CD4-positive, alpha-beta memory T cell (primary cell): Measurements from ENCODE around the gene VPS72. TPM values are rescaled to one million over a fixed set of nuclear protein-coding genes. Genes with fewer than 3 reads are reported as not detected.

Experiments
- CTCF ChIA-PET: fragments of 350-600 bp; sonication (Branson Sonifier 250); formaldehyde crosslinking; loops from one replicate; lab custom pipeline; 2021; ENCODE audit warnings: inconsistent platforms; ENCODE audit not compliant: partially characterized antibody; lab: Charles Lee
- POLR2A ChIA-PET: fragments of 350-600 bp; sonication (Branson Sonifier 250); formaldehyde crosslinking; loops from one replicate; lab custom pipeline; 2021; ENCODE audit not compliant: partially characterized antibody; lab: Charles Lee
- DNase-seq, 5 donors: peaks; one replicate each; pipeline versions ENCODE4 v3.0.0 to v3.0.0-alpha.2; 2020 to 2022; ENCODE audit warnings: mixed read lengths in 1 of 5
- H3K27ac ChIP-seq: one replicate; pipeline ENCODE4 v1.7.0; 2013; ENCODE audit warnings: low read depth, low read length
- H3K27me3 ChIP-seq: 2 replicates; pipeline ENCODE4 v1.7.0; 2013; ENCODE audit warnings: mild to moderate bottlenecking, low read length, moderate library complexity; ENCODE audit not compliant: insufficient read depth
- H3K36me3 ChIP-seq: 2 replicates; pipeline ENCODE4 v1.7.0; 2013; ENCODE audit warnings: mild to moderate bottlenecking, low read length, moderate library complexity; ENCODE audit not compliant: insufficient read depth
- H3K4me1 ChIP-seq: 2 replicates; pipeline ENCODE4 v1.7.0; 2013; ENCODE audit warnings: mild to moderate bottlenecking, low read length, moderate library complexity; ENCODE audit not compliant: insufficient read depth
- H3K4me3 ChIP-seq, 2 donors: one replicate each; pipeline ENCODE4 v1.7.0; 2013; ENCODE audit warnings: low read length in 2 of 2, mild to moderate bottlenecking in 1 of 2
- H3K9me3 ChIP-seq, 2 donors: one replicate each; pipeline ENCODE4 v1.7.0; 2013; ENCODE audit warnings: low read length in 2 of 2, control low read depth in 1 of 2; ENCODE audit not compliant: control insufficient read depth in 1 of 2
- H3K27ac Mint-ChIP-seq, 7 donors: one replicate each; pipeline ENCODE4 v1.8.0; 2020 to 2021; ENCODE audit warnings: mixed read lengths in 7 of 7, mild to moderate bottlenecking in 6 of 7, inconsistent platforms in 3 of 7, moderate library complexity in 3 of 7
- H3K27me3 Mint-ChIP-seq, 2 donors: one replicate each; pipeline ENCODE4 v1.8.0; 2020 to 2021; ENCODE audit warnings: mixed read lengths in 2 of 2
- H3K36me3 Mint-ChIP-seq, 2 donors: one replicate each; pipeline ENCODE4 v1.8.0; 2020 to 2021; ENCODE audit warnings: mixed read lengths in 2 of 2, inconsistent platforms in 1 of 2, mild to moderate bottlenecking in 1 of 2
- H3K4me1 Mint-ChIP-seq, 4 donors: one replicate each; pipeline ENCODE4 v1.8.0; 2020 to 2021; ENCODE audit warnings: mixed read lengths in 4 of 4, mild to moderate bottlenecking in 1 of 4
- H3K4me3 Mint-ChIP-seq, 8 donors: one replicate each; pipeline ENCODE4 v1.8.0; 2020 to 2021; ENCODE audit warnings: mixed read lengths in 8 of 8, mild to moderate bottlenecking in 7 of 8, moderate library complexity in 6 of 8, inconsistent platforms in 3 of 8
- H3K9me3 Mint-ChIP-seq, 8 donors: one replicate each; pipeline ENCODE4 v1.8.0; 2020 to 2021; ENCODE audit warnings: mixed read lengths in 8 of 8, mild to moderate bottlenecking in 5 of 8, inconsistent platforms in 3 of 8, moderate library complexity in 1 of 8
- intact Hi-C: fragments of 100-400 bp; cut with micrococcal nuclease; formaldehyde crosslinking; loops from one replicate; pipeline ENCODE4 v1.15.1; 2023
- polyA plus RNA-seq, 2 donors: library from polyadenylated mRNA; unstranded; fragments of 300-500 nt; fragmentation: Illumina TruSeq; gene quantifications; one replicate each; pipeline ENCODE4 v1.2.3, GENCODE V29; 2021
- total RNA-seq, 2 experiments: library from RNA; stranded (reverse); gene quantifications; one replicate each; pipeline ENCODE4 v1.2.3, GENCODE V29; 2021

The VPS72 gene
- total and polyA plus RNA-seq, 4 experiments from 2014 or later, result 68.1 to 102 (median 74.5) TPM

DNA sequence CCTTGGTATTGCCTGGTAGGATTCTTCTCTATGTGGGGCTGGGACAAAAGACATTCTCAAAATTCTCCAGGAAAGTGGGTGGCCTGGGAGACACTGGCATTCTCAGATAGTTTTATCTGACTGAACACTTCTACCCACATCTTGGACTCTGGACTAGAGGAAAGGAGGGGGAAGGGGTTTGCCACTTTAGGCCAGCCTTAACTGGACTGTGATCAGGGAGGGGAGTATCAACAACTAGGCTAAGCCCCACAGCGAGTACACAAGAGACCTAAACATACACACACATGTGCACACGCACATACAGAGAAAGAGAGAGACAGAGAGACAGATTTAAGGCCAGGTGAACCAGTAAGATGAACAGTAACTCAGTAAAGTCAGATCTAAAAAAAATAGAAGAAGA, 42.3 kb downstream of the VPS72 start:
- intact Hi-C loops, result loop anchor here (2.0 kb wide), 1 partner anchor 17 kb away; no protein-coding TSS in a partner anchor
- ChIA-PET POLR2A (interaction anchor here (0.9 to 2.7 kb wide), 4 partner anchors 9 to 138 kb away, joined by 3 to 20 read pairs (median 5); partner anchors contain the start of gene TNFAIP8L2), CTCF (interaction anchor here (1.2 to 1.9 kb wide), 4 partner anchors 48 to 225 kb away, joined by 3 to 10 read pairs (median 6); no protein-coding TSS in a partner anchor)
- H3K9me3 Mint-ChIP-seq, result no peaks in the 10 kb centered on the region
- peaks cover 24% of the 10 kb centered on the region for H3K4me1 ChIP-seq
- DNase-seq, result no peak
- H3K4me3 Mint-ChIP-seq, result peak overlapping the region; percentile 57 to 98 (median 96)
- H3K27me3 ChIP-seq, result no peaks in the 10 kb centered on the region
- no peak overlapping the region for H3K27ac ChIP-seq
- H3K4me3 ChIP-seq, result no peak overlapping the region
- peaks cover 0 to 2% of the 10 kb centered on the region in 2 donors for H3K36me3 Mint-ChIP-seq
- H3K36me3 ChIP-seq, result no peaks in the 10 kb centered on the region
- H3K4me1 Mint-ChIP-seq, result peaks cover 9 to 33% (median 17%) of the 10 kb centered on the region in 4 donors
- no peaks in the 10 kb centered on the region for H3K9me3 ChIP-seq
- peak overlapping the region in 4 of 7 donors; percentile 25 to 96 (median 74) for H3K27ac Mint-ChIP-seq
- H3K27me3 Mint-ChIP-seq, result peaks cover 0 to 2% of the 10 kb centered on the region in 2 donors

DNA sequence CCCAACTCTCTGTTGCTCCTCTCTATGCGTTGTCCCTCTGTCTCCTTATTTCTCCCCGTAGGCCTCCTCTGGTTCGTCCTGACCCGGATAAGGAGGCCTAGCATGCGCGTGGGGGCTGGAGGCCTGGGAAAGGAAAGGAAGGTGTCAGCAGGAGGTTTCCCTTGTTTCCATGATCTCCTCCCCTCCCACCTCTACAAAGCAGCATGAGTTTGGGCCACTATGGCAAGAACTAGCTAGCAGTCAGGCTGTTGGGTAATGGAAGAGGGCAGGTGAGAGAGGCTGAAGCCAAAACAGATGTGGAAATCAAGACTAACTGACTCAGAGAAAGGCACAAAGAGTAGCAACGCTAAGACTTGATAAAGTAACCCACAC, 42.9 kb downstream of the VPS72 start:
- H3K4me3 ChIP-seq, result peak overlapping the region; percentile 83
- H3K36me3 Mint-ChIP-seq, result peaks cover 0 to 2% of the 10 kb centered on the region in 2 donors
- no peak for DNase-seq
- peaks cover 9 to 33% (median 17%) of the 10 kb centered on the region in 4 donors for H3K4me1 Mint-ChIP-seq
- intact Hi-C loops, result loop anchor here (2.0 kb wide), 1 partner anchor 16 kb away; no protein-coding TSS in a partner anchor
- H3K27ac Mint-ChIP-seq, result peak overlapping the region in 6 of 7 donors; percentile 54 to 96 (median 94)
- H3K9me3 ChIP-seq, result no peaks in the 10 kb centered on the region
- H3K27me3 Mint-ChIP-seq, result peaks cover 0 to 2% of the 10 kb centered on the region in 2 donors
- H3K27me3 ChIP-seq, result no peaks in the 10 kb centered on the region
- peaks cover 24% of the 10 kb centered on the region for H3K4me1 ChIP-seq
- H3K4me3 Mint-ChIP-seq, result peak overlapping the region; percentile 92 to 98 (median 97)
- ChIA-PET CTCF (interaction anchor here (0.8 to 1.2 kb wide), 3 partner anchors 8 to 47 kb away, joined by 3 to 5 read pairs (median 4); partner anchors contain the start of gene TNFAIP8L2), POLR2A (interaction anchor here (0.6 to 2.7 kb wide), 7 partner anchors 10 to 134 kb away, joined by 3 to 20 read pairs (median 3); partner anchors contain the start of genes LYSMD1, SCNM1 and TNFAIP8L2)
- no peaks in the 10 kb centered on the region for H3K9me3 Mint-ChIP-seq
- no peaks in the 10 kb centered on the region for H3K36me3 ChIP-seq
- H3K27ac ChIP-seq, result peak overlapping the region; percentile 56

DNA sequence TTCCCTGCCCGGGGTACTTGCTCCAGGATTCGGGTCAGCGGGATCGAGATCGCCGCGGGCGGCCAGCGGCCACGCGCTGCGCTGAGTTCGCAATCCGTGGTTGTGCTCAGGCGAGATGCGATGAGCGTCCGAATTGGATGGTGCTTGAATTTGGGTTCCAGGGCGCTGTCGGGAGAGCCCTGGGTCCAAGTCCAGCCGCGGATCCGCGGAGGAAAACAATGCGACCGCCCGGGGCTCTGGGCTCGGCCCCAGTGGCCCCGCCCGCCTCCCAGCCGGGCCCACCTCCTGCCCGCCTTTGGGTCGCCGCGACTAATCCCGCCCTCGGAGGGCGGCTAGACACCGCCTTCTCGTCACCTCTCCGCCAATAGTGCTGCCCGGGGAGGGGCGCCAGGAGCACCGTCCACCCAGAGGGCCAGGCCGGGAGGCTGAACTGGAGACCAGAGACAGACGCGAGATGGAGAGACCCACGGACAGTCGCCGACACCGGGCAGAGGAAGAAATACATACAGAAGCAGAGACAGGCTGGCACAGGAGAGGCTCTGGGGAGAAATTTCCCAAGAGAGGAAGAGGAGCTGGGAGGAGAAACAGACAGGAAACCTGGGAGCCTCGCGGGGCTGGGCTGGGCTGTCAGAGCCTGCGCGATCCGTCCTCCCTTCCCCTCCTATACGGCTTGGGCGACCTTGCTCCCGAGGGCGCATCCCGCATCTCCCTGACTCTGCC, 43.4 kb downstream of the VPS72 start, which contains the start of gene SEMA6C:
Gene SEMA6C, minus strand, starts transcription at position 220 of the 720 bp plus-strand sequence. CDS start 4,010 bp downstream, outside the sequence.
- H3K27ac ChIP-seq, result peak within 1 kb of the TSS; percentile 56
- CTCF ChIA-PET, result interaction anchor here (0.8 to 1.2 kb wide), 3 partner anchors 9 to 47 kb away, joined by 3 to 5 read pairs (median 4); partner anchors contain the start of gene TNFAIP8L2
- H3K36me3 Mint-ChIP-seq, result peaks cover 0 to 2% of the 10 kb centered on the region in 2 donors
- peaks cover 0 to 2% of the 10 kb centered on the region in 2 donors for H3K27me3 Mint-ChIP-seq
- H3K4me3 ChIP-seq, result peak within 1 kb of the TSS; percentile 83
- POLR2A ChIA-PET, result interaction anchor here (0.6 to 2.7 kb wide), 7 partner anchors 11 to 135 kb away, joined by 3 to 20 read pairs (median 3); partner anchors contain the start of genes LYSMD1, SCNM1 and TNFAIP8L2
- no peaks in the 10 kb centered on the region for H3K36me3 ChIP-seq
- no peaks in the 10 kb centered on the region for H3K9me3 Mint-ChIP-seq
- H3K4me1 ChIP-seq, result peaks cover 24% of the 10 kb centered on the region
- H3K27ac Mint-ChIP-seq, result peak within 1 kb of the TSS; percentile 37 to 96 (median 94)
- H3K4me1 Mint-ChIP-seq, result peaks cover 9 to 33% (median 17%) of the 10 kb centered on the region in 4 donors
- H3K4me3 Mint-ChIP-seq, result peak within 1 kb of the TSS; percentile 92 to 98 (median 97)
- intact Hi-C loops, result loop anchor here (1.0 to 2.0 kb wide), 2 partner anchors 11 to 16 kb away; no protein-coding TSS in a partner anchor
- H3K27me3 ChIP-seq, result no peaks in the 10 kb centered on the region
- peak; percentile 80 to 88 (median 81) for DNase-seq
- H3K9me3 ChIP-seq, result no peaks in the 10 kb centered on the region

DNA sequence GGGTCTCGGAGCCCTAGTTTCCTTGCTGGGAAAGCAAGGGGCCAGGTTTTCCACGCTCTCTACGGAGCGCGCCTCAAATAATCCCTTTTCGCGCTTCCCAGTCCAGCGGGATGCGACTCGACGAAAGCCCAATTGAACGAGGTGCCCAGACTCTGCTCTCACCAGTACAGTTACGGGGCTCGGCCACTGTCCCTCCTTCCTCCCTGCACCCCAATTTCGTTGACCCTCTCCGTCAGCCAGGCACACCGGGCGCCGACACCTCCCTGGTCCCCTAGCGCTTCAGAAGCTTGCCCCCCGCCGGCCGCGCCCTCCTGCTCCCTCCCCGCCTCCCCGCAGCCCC, 44.0 kb downstream of the VPS72 start:
- H3K27ac Mint-ChIP-seq, result peak overlapping the region in 5 of 7 donors; percentile 54 to 95 (median 78)

DNA sequence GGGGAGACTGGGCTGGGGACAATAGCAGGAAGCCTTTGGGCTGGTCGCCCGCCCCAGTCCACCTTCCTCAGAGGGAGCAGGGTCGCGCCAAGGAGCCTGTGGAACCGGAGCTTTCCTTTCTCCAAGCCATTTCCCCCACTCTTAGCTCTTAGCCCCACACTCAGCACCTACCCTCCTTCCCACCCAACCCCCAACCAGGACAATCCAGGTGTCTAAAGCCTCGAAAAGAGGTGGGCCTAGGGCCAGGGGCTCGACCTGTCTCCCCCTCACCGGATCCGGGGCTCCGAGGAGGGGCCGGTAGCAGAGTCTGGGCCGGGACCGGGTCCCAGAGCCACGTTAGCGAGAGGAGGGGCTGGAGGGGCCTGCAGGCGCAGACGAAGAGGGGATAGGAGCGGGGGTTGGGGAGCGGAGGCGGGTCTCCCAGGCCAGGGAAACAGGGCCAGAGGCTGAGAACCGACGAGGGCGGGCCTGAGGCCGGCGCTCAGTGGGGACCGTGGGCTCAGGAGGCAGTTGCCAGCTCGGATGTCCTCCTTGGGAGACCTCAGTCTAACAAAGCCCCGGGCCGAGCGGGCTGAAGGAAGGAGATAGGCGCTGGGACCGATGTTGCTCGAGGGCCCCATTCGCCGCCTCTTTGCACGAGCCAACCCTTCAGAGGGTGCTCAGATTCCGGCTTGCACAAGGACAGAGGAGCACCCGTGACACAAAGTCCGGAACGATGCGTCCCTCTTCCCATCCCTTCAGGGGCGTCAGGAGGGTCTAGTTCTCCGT, 44.5 kb downstream of the VPS72 start:
- peaks cover 0 to 2% of the 10 kb centered on the region in 2 donors for H3K36me3 Mint-ChIP-seq

More for the DNA sequence above, 44.0 kb downstream of the VPS72 start:
- no peaks in the 10 kb centered on the region for H3K36me3 ChIP-seq
- POLR2A ChIA-PET, result interaction anchor here (1.5 to 2.7 kb wide), 4 partner anchors 11 to 78 kb away, joined by 3 to 20 read pairs (median 6); partner anchors contain the start of gene TNFAIP8L2
- H3K4me1 ChIP-seq, result peaks cover 24% of the 10 kb centered on the region
- peaks cover 0 to 2% of the 10 kb centered on the region in 2 donors for H3K36me3 Mint-ChIP-seq
- peak overlapping the region; percentile 92 to 98 (median 97) for H3K4me3 Mint-ChIP-seq
- H3K27me3 Mint-ChIP-seq, result peaks cover 0 to 2% of the 10 kb centered on the region in 2 donors
- no peaks in the 10 kb centered on the region for H3K27me3 ChIP-seq
- CTCF ChIA-PET, result interaction anchor here (1.6 kb wide), 1 partner anchor 46 kb away, joined by 9 read pairs; no protein-coding TSS in a partner anchor
- H3K9me3 Mint-ChIP-seq, result no peaks in the 10 kb centered on the region
- peaks cover 9 to 33% (median 17%) of the 10 kb centered on the region in 4 donors for H3K4me1 Mint-ChIP-seq
- H3K9me3 ChIP-seq, result no peaks in the 10 kb centered on the region
- peak overlapping the region; percentile 83 for H3K4me3 ChIP-seq
- intact Hi-C loops, result loop anchor here (1.0 to 2.0 kb wide), 2 partner anchors 11 to 15 kb away; no protein-coding TSS in a partner anchor
- H3K27ac ChIP-seq, result peak overlapping the region; percentile 56
- no peak for DNase-seq

More for the DNA sequence above, 44.5 kb downstream of the VPS72 start:
- Histone ChIP-seq H3K36me3 (no peaks in the 10 kb centered on the region), H3K4me3 (peak overlapping the region; percentile 83), H3K9me3 (no peaks in the 10 kb centered on the region), H3K4me1 (peaks cover 24% of the 10 kb centered on the region), H3K27ac (peak overlapping the region; percentile 56), H3K27me3 (no peaks in the 10 kb centered on the region)
- ChIA-PET POLR2A (interaction anchor here (1.0 to 1.6 kb wide), 4 partner anchors 11 to 167 kb away, joined by 3 to 5 read pairs (median 4); partner anchors contain the start of gene TNFAIP8L2), CTCF (interaction anchor here (0.7 to 1.7 kb wide), 4 partner anchors 10 to 46 kb away, joined by 3 to 9 read pairs (median 6); partner anchors contain the start of gene TNFAIP8L2)
- H3K27ac Mint-ChIP-seq, result peak overlapping the region in 3 of 7 donors; percentile 57 to 88 (median 78)
- H3K4me3 Mint-ChIP-seq, result peak overlapping the region; percentile 92 to 98 (median 97)
- peaks cover 9 to 33% (median 17%) of the 10 kb centered on the region in 4 donors for H3K4me1 Mint-ChIP-seq
- peaks cover 0 to 2% of the 10 kb centered on the region in 2 donors for H3K27me3 Mint-ChIP-seq
- no peaks in the 10 kb centered on the region for H3K9me3 Mint-ChIP-seq
- intact Hi-C loops, result loop anchor here (1.0 to 2.0 kb wide), 2 partner anchors 12 to 15 kb away; no protein-coding TSS in a partner anchor
- DNase-seq, result peak in 2 of 5 donors; percentile 24 to 30
